Colon (tissue), 2 donors: ENCODE data around the gene PAPOLA.

ENCODE experiments used
- FAIRE-seq: peaks from 2 replicates; lab custom pipeline; 2012; peaks lifted over from hg19 to GRCh38; lab: Jason Lieb, UNC
- donor health status: control.
- donor health status: control.

Gene PAPOLA

DNA sequence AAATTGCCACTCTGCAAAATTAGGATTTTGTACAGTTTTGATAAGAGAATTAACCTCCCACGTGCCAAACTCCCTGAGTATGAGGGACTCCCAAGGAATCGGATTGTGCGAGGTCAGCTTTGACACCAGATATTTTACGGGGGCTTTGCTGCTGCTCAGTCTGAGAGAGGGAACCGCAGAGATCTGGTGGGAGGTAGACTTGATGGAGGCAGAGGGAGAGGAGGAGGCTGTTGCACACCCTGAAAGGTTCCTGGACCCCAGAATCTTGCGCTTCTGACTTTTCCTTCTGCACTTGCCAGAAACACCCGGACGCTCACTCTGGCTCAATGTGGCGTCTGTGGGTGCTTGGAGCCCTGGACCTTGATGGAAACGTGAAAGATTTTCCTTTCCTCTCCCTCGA, 83.9 kb downstream of the PAPOLA start:
- no peak for FAIRE-seq

DNA sequence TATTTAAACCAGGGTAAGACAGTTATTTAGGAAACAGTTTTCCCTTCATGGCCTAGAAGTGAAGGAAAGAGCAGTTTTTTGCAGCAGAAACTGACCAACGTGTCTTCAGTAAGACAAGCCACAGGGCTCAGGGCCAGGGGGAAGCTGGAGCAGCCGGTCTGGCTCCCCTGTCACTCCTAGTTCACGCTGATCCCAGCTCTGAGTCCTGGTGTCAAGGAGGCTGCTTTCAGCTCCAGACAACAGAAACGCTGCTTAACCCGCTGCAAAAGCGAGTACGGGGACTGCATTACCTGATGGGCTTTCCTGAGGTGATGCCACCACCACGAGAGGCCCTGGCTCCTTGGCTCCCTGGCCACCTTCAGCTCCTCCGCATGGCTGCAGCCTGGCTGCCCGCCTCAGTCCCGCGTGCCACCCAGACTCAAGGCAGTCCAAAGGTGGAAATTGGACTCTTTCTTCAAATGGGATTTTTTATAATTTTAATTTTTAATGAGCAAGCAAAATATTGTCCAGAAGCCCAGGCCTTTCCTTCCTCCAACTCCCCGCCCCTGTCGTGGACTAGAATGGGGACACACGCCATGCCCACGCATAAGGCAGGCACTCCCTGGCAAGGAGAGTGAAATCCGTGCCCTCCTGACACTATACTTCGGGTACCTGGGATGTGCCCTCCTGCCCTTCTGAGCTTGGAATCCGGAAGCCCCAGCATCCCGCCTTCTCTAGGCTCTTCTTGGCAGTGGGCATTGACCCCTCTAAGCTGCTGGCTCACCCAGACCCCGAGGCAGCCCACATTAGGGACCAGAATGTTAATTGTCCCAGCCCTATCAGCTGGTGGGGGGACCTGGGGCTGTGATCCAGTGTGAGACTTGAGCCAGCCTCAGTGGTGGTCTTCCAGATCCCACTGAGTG, 85.0 kb downstream of the PAPOLA start:
- no peak for FAIRE-seq

GRCh38 chr14:96587823-96588385, 85.7 kb downstream of the PAPOLA start:
- no peak for FAIRE-seq

DNA sequence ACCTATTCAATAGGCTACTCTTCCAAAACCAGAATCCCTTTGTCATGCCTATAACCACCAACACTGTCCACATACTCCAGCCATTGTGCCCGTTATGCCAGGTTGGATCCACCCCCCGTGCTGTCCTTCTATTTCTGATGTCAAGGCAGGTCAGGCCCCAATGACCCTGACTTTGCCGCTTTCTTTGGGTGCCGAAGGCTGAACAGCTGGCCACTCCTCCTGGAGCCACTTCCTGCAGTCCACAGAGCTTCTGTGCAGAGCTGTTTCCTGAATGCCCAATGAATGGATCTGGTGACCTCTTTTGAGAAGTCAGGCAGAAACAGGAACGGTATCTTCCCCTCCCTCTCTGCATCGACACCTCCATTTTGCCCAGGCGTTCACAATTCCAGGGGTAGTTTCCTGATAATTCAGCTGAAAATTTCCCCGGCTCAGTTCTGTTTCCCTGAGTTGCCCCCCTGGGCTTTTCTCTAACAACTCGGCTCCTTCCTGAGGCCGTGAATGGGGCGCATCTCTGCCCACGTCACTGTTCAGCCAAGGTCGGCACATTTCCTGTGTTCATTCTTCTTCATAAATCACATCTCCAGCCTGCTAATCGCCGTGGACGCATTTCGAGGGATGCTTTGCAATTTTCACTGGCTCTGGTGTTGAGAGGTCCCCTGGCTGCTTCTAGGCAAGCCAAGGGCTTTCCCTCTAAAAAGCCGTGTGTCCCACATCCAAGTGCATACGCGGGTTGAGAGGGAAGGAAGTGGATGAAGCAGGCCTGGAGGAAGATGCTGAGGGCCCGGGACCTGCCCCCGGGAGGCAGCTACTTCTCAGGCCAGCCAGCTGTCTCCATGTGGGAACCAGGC, 86.5 kb downstream of the PAPOLA start:
- no peak for FAIRE-seq

DNA sequence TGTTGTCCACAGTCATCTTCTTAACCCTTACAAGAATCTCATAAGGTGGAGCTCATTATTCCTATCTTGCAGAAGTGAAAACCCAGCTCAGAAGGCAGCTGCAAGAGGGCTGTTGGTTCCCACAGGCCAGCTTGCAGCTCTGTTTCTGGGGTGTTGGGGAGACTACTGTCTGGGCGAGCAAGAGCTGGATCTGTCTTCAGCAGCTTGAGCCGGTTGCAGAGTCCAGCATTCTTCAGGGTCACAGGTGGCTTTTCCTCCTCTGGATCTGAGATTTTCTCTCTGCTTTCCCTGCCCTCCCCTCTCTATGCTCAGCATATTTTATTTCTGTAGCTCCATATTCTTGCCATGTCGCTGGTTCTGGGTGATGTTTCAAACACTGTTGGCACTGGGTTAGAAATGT, 87.4 kb downstream of the PAPOLA start:
- no peak for FAIRE-seq

DNA sequence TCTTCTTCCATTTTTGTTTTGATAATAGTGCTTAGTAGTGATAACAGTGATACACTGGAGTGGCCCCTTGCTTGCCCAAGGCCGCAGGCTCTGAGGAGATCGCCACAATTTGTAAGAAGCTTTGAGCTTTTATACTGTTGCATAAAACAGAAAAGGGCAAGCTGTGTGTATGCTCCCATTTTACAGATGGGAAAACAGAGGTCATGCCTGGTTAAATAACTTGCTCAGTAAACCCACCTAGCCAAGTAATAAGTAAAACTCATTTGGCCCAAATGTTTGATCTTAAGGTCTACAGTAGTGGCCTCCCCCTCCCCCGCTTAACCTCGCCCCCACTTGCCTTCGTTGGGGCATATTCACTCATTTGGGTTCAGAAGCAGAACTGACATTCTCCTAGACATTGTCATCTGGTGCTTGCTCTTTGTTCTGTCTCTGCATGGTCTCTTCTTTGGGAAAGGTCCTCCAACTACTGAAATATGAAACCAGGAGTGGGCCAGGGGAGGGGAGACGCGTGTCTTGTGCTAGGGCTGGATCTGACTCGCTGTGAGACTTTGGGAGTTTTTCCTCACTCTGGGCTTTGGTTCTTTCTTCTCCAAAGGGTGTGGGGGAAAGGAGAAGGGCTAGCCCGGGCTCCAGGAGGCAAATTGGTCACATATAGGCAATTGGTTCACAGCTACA, 88.1 kb downstream of the PAPOLA start:
- no peak for FAIRE-seq

DNA sequence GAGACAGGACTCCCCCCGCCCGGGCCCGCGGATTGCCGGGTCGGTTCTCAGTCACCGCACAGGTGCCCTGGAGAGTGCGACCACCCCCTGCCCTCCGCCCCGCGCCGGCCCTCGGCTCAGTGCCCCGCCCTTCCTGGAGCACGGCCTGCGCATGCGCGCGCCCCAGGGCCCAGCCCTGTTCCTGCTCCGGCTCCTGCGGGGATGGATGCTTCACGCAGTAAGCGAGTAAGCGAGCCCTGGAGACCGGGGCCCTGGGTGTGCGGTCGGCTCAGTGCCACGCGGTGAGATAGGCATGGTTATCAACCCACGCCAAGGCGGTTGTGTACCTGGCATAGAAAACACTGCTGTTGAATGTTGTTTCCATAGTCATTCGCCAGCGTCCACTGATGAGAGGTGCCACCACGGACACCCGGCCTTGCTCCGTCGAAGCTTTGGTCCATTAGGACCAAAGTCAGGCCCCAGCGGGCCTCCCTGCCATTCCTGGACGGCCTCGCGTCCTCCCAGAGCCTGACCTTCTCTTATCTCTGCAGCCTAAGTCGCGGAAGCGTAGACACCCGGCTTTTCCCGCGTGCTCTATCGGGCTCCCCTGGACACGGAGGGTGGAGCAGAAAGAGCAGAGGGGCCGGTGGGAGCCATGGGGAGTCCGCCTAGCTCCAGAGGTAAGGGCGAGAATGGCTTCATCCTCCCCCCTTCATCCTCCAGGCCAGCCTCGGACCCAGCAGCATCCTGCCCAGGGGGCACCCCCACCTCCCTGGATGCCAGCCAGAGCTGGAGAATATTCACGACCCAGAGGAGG, 90.6 kb downstream of the PAPOLA start:
- no peak for FAIRE-seq

DNA sequence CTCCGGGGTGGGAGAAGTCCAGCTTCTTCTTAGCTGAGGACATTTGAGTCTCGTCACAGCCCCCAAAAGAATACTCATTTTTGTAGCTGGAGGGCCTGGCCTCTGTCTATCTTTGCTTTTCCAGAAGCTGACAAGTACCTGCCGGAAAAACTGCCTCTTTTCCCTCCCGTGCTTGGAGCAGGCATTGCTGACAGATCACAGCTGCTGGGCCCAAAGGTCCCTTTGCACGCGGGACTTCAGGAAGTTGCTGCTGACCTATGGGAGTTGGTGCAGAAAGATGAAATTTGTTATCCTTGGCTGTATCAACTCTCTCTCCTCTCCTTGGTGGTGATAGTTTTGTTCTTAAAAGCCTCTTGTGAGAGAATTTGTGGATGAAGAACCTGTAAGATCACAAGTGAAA, 92.8 kb downstream of the PAPOLA start:
- FAIRE-seq: no peak

- no peak for FAIRE-seq
Observed at GRCh38 chr14:96597680-96598079, 95.5 kb downstream of the PAPOLA start.

- no peak for FAIRE-seq
Observed at GRCh38 chr14:96598332-96598928, 96.2 kb downstream of the PAPOLA start.

GRCh38 chr14:96599076-96599475, 96.9 kb downstream of the PAPOLA start:
- FAIRE-seq: no peak

DNA sequence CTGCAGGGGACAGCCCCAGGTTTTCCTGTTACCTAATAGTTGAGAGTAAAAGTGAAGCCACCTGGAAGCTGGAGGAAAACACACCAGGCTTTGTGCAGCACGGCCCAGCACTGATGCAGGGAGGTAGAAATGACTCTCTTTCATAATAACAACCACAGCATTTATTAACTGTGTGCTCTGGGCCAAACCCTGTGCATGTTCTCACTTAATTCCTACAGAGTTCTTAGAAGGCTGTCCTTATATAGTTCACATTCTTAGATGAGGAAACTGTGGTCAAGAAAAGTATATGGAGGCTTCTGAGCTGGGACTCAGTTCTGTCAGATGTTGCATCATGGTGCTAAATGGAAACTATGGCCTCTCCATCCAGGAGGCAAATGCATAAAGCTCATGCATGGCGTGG, 100.0 kb downstream of the PAPOLA start:
- FAIRE-seq: no peak

DNA sequence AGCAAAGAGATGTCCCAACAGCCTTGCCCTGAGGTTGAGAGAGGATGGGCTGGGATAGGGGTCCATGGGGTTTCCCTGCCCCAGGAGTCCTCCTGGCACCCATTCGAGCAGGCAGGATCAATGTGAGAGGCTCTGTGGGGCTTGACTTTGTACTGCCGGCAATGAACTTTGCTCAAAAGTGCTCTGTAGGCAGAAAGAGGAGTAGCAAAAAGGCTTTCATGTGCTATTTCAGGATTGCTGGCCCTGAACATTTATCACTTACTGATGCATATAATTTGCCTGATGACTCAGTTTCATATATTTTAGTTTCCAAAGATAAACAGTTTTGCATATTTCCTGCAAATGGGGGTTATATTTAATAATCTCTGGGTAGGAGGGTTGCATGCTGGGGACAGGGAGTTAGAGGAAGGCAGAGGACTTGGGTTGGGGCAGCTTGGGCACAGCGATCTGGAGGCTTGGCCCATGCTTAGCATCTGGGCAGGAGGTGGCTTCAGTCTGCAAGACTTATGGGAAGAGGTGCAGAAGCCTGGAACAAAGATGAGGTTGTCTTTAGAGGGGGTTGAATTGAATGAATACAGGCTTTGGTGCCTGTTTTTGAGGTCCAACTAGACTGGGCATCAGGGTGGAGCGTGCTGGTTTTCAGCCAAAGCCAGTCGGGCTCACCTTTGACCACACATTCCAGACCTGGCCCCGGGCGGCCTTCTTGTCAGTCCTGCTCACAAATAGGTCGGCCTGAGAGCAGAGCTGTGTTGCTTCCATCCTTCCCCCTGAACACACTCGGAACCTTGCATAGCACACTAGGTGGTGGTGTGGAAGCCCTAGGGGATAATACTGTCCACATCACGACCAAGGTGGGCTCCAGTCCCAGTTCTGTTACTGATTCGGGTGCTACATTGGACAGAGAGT, 101.4 kb downstream of the PAPOLA start:
- FAIRE-seq: no peak

DNA sequence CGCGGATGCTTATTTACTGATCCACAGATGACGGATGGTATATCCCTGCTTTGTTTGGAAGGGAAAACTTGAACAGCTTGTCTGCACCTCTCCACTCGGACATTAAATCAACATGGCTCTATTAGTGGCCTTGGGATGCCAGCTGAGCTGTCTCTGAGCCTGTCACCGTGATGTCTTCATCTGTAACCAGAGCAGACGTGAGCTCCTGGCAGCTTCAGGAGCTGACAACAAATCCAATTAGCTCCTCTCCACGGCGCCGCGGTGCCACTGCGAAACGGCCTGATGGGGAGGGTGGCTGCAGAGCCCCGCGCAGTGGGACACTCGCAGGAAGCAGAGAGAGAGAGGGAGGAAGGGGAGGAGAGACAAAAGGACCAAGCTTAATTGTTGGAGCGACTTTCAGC, 112.3 kb downstream of the PAPOLA start:
- FAIRE-seq: no peak

GRCh38 chr14:96616161-96616721, 114.1 kb downstream of the PAPOLA start:
- no peak for FAIRE-seq
